ENCODE measurements around the gene UBE2I.

GRCh38 chr16:1264345-1265089, 44.9 kb upstream of the UBE2I start:
- TF ChIP-seq CTCF (IDR thresholded peaks at IDR 0.05; ENCODE audit: low read depth, low read length) (no peak), EZH2phosphoT487 (IDR thresholded peaks at IDR 0.05; ENCODE audit: low read depth) (no peak)
